Choroid plexus epithelial cell (primary cell): ENCODE measurements around the gene DDAH1.
A peak's percentile ranks its signal among the peaks of the same experiment; 100 is the strongest.
"Not testable (repeated sequence)": the region's sequence is repeated elsewhere in the genome, so short reads cannot be mapped to it uniquely, and the experiment has no call there.

Experiments
- DNase-seq: peaks from one replicate; pipeline ENCODE4 v3.0.0-alpha.2; 2010; ENCODE audit warnings: low read depth
- H3K4me3 ChIP-seq: 2 replicates; pipeline ENCODE4 v1.5.1; 2011; ENCODE audit warnings: low read depth, mild to moderate bottlenecking, control low read depth, low read length, moderate library complexity
- TF ChIP-seq, protein P1 (sequence below): conservative IDR thresholded peaks from 2 replicates; pipeline ENCODE4 v1.5.1; 2011; ENCODE audit warnings: low read depth, mild to moderate bottlenecking, control low read depth, inconsistent platforms, low read length, moderate library complexity

DDAH1 gene

DNA sequence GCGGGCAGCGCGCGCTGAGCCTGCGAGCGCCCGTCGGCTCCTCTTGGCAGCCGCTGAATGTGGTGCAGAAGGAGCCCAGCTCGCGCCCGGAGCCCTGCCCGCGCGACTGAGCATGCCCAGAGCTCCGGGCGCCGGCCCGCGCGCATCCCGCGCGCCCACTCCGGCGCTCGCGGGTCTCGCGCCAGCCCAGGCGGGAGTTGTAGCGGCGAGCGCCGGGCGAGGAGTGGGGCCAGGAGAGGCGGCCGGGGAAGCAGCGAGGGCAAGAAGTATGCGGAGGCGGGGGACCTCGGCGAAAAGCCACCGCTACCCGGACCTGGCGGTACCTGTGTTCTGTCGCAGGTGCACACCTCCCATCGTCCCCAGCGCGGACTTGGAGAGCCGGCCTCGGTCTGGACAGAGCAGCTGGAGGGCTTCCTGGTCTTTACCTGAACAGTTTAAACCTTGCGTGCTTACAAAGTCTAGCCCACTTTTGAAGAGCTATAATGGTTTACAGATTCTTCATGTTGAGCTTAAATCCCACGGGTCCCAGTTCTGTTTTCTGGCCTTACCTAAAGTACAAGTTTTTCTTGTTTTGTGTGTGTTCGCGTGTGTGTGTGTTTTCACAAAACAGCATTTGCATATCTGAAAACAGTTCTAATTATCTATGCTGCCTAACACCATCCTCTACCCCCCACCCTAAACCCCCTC, at the start of gene DDAH1:
Gene DDAH1 (minus strand): TSS at position 61 of the 687 bp plus-strand sequence. CDS start 114 bp downstream, outside the sequence.
- DNase-seq, result peak; percentile 71
- H3K4me3 ChIP-seq, result peak within 1 kb of the TSS; percentile 80
- TF ChIP-seq, protein P1, sequence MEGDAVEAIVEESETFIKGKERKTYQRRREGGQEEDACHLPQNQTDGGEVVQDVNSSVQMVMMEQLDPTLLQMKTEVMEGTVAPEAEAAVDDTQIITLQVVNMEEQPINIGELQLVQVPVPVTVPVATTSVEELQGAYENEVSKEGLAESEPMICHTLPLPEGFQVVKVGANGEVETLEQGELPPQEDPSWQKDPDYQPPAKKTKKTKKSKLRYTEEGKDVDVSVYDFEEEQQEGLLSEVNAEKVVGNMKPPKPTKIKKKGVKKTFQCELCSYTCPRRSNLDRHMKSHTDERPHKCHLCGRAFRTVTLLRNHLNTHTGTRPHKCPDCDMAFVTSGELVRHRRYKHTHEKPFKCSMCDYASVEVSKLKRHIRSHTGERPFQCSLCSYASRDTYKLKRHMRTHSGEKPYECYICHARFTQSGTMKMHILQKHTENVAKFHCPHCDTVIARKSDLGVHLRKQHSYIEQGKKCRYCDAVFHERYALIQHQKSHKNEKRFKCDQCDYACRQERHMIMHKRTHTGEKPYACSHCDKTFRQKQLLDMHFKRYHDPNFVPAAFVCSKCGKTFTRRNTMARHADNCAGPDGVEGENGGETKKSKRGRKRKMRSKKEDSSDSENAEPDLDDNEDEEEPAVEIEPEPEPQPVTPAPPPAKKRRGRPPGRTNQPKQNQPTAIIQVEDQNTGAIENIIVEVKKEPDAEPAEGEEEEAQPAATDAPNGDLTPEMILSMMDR, result no peak

DNA sequence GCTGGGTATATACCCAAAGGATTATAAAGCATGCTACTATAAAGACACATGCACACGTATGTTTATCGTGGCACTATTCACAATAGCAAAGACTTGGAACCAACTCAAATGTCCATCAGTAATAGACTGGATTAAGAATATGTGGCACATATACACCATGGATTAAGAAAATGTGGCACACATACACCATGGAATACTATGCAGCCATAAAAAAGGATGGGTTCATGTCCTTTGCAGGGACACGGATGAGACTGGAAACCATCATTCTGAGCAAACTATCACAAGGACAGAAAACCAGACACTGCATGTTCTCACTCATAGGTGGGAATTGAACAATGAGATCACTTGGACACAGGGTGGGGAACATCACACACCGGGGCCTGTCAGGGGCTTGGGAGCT, 49.0 kb upstream of the DDAH1 start:
- not testable (repeated sequence) for DNase-seq, H3K4me3 ChIP-seq

DNA sequence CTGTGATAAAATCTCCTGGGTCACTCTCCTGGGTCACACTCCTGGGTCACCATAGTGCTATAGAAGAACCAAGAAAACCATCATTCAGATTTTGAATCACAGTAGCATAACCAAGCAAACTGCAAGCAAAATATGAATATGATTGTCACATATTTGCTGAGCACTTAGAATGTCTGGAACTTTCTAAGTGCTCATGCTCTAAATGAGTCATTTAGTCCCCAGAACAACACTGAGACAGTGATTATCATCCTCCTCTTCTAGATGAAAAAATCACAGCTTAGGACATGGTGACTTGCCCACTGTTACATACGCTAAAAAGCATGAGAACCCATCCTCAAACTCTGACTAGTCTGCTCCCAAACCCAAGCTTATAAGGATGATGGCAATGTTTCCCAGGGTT, 39.5 kb upstream of the DDAH1 start:
- no peak for DNase-seq

DNA sequence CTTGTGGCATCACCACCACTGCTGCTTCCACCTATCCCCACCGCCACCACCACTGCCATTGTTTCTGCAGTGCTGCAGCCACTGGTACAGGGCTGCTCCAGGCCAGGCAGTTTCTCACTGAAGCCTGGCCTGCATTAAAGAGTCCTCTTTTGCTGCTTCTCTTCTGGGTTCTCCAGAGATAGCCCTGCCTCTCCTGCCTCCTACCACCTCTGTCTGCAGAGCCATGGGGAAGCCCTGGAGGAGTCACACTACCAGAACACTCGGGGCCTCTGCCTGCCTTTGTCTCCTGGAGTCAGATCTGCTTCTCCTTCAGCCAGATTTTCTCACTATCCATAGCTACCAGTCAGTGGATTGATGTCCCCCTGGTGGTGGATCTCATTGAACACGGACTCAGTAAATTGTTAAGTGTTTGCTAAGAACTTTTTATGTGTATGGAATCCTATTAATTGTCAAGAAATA, 37.7 kb upstream of the DDAH1 start:
- no peak overlapping the region for H3K4me3 ChIP-seq
- peak; percentile 93 for DNase-seq
- TF ChIP-seq, protein P1, result peak; percentile 82

More for the DNA sequence above, 39.5 kb upstream of the DDAH1 start:
- TF ChIP-seq, protein P1, result no peak
- no peak overlapping the region for H3K4me3 ChIP-seq

DNA sequence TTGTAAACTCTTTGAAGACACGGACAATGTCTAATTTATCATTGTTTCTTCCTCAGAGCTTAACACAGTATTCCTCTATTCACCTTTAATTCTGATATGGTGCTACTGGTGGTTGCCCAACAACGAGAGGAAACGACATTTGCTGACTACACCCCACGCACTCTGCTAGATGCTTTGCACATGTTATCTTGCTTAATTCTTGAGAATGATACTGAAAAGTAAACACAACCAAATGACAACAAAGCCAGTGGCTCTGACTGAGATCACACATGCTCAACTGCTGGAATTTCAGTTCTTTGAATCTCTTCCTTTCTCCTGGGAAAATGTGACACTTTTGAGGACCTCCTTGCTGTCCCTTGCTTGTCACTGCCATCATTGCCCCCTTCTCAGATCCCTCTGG, 37.2 kb upstream of the DDAH1 start:
- DNase-seq, result peak; percentile 74
- no peak overlapping the region for H3K4me3 ChIP-seq
- TF ChIP-seq, protein P1, result no peak

DNA sequence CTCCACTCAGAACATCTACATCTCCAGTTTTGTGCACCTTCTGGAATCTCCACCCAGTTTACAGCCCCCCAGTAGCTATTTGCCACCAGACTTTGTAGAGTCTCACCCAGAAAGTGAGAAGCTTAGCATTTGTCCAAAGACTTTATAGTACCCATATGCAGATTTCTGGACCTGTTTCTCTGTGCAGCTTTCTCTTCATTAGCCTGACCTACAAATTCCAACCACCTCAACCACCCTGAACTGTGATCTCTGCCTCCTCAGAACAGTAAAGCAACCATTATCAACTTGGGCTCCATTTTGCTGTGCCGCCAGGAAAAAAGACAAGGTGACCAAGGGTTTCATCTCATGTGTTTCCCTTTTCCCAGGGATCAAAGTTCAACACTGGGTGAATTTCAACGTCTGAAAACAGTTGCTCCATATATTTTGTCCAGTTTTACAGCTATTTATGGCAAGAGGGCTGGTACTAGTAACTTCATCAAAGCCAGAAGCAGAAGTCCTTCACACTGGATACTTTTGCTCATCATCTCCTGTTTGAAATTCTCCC, 36.5 kb upstream of the DDAH1 start:
- no peak for DNase-seq
- H3K4me3 ChIP-seq, result no peak overlapping the region
- TF ChIP-seq, protein P1, result no peak

DNA sequence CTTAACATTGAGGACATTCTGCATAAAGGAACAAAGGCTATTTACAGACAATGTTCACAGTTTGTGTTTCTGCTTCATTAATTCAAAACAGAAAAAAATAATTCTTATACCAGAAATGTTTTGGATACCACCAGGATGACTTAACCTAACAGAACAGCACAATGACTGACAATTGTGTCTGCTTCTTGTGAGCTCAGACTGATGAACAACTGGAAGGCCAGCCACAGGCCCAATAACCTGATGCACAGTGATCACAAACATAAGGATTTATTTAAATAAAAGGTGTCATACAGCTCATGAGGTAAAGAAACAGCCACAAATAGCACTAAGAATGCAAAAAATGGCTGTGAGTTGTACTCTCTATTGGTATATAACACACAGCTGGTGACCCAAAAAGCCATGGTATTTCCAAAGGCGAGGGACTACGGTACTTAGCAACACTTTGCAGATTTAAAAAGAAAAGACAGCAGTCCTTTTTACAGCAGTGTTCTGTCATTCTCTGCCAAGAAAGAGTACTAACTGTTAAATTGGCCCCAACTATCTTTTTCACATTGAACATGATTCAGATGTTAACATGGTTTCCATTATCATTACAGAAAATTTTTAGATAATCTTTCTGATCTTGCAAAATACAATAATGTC, 32.1 kb upstream of the DDAH1 start:
- no peak overlapping the region for H3K4me3 ChIP-seq
- DNase-seq, result peak; percentile 33
- TF ChIP-seq, protein P1, result no peak
